ENCODE data around the gene PPM1F. TPM values are rescaled to one million over a fixed set of nuclear protein-coding genes. Genes with fewer than 3 reads are reported as not detected.

The PPM1F gene
- total RNA-seq, 2 experiments from 2014 or later: 18.2 to 18.8 TPM

DNA sequence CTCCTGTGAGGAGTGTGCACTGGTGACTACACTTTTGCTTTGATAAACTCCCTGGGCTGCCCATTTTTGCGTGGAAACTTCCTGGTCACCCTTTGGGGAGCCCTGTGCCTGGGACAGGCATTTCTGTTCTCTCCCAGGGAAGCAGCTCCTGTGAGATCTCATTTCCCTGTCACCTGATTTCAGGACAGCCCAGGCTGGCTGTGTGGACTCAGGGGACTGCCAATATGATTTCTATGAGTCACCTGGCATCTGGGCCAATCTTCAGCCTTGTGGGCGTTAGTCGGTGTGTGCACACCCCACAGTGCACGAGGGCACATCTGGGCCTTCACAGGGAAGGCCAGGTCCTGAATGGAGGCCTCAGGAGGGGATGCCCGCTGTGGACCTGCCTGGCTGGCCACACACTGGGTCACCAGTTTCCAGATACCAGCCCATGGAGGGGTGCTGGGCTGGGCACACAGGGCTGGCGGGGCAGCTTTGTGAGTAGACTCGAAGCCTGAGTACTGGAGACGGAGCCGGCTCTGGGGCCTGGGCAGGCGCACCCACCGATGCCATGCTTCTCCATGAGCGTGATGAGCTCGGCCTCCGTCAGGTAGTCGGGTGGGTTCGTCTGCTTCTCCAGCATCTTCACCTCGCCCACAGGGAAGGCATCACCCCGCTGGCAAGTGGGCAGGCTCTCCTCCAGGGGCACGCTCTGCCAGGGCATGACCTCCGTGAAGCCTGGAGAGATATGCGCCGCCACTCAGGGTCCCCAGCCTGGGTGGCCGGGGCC lies 9.4 kb upstream of the PPM1F start:
- peaks cover 17% of the 10 kb centered on the region for H3K36me3 Mint-ChIP-seq (ENCODE audit: low read depth)
- ChIA-PET CTCF (interaction anchor here (1.0 to 1.1 kb wide), 3 partner anchors 9 to 10 kb away, joined by 3 to 4 read pairs (median 4); partner anchors contain the start of gene PPM1F), POLR2A (no interaction called here)
- TF ChIP-seq CTCF (IDR thresholded peaks at IDR 0.05): no peak
- no peak overlapping the region for H3K27ac Mint-ChIP-seq
- ATAC-seq: no peak
- no peak overlapping the region for H3K4me3 Mint-ChIP-seq
- no peak for DNase-seq
- H3K9me3 Mint-ChIP-seq: no peaks in the 10 kb centered on the region
- H3K27me3 Mint-ChIP-seq: no peaks in the 10 kb centered on the region
- H3K4me1 Mint-ChIP-seq (ENCODE audit: low read depth): no peaks in the 10 kb centered on the region
- intact Hi-C loops (cut with micrococcal nuclease): no loop called here

DNA sequence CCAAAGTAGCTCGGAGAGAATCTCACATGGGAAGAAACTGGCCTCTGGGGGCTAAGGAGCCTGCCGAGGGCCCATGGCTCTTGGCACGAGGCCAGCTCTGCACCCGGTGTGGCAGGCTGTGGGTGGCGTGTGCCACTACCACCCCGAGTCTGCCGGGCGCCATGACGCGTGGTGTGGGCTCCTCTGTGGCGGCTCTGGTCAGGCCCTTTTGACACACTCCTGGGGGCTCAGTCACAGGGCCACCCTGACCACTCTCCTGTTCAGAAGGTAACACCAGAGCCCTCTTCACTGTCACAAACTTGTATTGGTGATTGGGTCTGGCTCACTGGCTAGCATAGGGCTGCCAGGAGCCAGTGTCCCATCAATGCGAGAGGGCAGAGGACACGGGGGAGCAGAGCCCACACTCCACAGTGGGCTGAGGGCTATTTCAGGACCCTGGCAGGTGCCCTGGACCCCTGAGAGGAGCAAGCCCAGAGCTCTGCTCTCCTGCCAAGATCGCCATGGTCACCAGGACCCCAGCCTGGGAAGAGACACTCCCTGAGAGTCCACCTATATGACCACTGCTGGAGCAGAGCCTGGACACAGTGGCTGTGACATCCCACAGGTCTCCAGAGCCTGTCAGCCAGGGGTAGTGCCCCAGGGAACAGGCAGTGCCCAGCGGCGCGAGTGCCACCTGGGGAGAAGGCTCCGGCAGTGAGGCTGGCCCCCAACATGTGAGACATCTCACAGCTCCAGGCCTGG lies 8.6 kb upstream of the PPM1F start:
- H3K27ac Mint-ChIP-seq: no peak overlapping the region
- no peak overlapping the region for H3K4me3 Mint-ChIP-seq
- H3K27me3 Mint-ChIP-seq: no peaks in the 10 kb centered on the region
- H3K4me1 Mint-ChIP-seq (ENCODE audit: low read depth): no peaks in the 10 kb centered on the region
- ATAC-seq (no peak), DNase-seq (no peak)
- no peaks in the 10 kb centered on the region for H3K9me3 Mint-ChIP-seq
- intact Hi-C loops (cut with micrococcal nuclease): no loop called here
- H3K36me3 Mint-ChIP-seq (ENCODE audit: low read depth): peaks cover 13% of the 10 kb centered on the region
- POLR2A ChIA-PET: no interaction called here
- CTCF ChIA-PET: interaction anchor here (1.1 kb wide), 1 partner anchor 10 kb away, joined by 3 read pairs; no protein-coding TSS in a partner anchor
- TF ChIP-seq CTCF (IDR thresholded peaks at IDR 0.05): no peak

DNA sequence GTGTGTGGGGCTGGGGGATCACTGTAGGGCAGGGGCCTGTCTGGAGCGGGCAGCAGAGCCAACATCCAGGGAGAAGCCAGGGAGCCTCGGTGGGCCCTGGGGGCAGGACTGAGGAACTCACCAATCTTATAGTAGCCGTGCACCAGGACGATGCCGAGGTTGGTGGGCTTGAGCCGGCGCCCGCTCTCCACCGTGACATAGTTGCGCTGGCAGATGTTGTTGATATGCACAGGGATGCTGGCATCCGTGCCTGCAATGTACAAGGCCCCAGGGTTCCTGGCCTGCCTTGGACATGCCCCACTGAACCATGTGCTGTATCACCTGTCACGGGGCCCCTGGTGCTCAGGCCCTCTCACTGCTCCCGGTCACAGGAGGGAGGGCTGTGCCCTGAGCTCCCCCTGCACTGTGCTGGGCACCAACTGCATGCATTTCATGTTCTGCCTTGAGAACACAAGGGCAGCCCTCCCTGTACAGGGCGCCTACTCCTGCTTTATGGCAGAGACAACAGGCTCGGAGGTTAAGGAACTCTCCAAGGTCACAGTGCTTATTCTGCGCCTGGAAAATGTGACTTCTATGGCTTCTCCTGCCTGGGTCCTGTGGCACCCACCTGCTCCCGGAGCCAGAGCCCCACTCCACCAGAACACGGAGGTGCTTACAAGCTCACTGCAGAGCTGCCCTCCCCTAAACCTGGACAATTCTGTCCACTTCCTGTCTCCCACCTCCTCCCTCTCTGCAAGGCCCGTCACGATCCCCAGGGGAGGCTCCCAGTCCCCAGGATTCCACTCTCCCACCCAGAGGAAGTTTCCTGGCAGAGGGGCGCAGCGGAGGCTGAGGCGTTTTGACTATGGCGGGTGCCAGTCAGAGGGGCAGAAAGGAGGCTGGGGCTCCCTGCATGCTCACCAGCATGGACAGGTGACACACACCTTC lies 7.8 kb upstream of the PPM1F start:
- CTCF ChIA-PET: no interaction called here
- Mint-ChIP-seq H3K4me3 (no peak overlapping the region), H3K4me1 (ENCODE audit: low read depth) (no peaks in the 10 kb centered on the region), H3K9me3 (no peaks in the 10 kb centered on the region), H3K27me3 (no peaks in the 10 kb centered on the region), H3K27ac (no peak overlapping the region), H3K36me3 (ENCODE audit: low read depth) (peaks cover 13% of the 10 kb centered on the region)
- intact Hi-C loops (cut with micrococcal nuclease): no loop called here
- no peak for TF ChIP-seq CTCF (IDR thresholded peaks at IDR 0.05)
- DNase-seq (no peak), ATAC-seq (no peak)
- POLR2A ChIA-PET: interaction anchor here (1.1 kb wide), 1 partner anchor 171 kb away, joined by 4 read pairs; no protein-coding TSS in a partner anchor

DNA sequence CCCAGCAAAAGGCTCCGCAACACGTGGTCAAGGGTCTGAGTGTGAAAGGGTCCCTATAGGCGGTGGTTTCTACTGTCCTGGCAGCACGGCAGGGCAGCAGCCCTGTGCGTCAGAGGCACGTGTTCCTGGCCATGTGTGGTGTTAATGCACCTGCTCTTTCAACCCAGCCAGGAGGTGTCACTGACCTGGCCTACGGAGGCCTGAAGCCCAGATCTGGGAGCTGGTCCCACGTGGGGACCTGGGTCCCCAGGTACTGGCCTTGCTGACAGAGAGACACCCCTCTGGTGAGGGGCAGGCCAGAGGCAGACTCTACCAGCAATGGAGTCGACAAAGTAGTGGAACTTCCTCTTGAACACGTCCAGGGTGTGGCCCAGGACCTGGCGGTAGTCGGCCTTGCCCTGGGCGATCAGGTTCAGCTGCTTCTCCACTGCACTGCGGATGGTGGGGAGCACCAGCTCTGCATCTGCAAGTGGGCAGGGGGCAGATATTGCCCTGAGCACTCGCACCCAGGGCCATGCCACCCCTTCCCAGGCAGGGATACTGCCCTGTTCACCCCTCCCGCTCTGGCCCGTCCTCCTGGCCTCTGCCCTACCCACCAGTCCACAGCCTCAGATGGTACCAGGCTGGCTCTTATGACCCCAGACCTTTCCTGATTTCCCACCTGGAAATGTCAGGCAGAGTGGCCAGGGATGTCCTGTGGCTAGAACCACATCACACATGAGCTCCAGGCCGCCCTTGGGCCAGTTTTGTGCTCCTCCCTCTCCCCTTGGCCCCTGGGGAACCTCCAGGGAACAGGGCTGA lies 6.8 kb upstream of the PPM1F start:
- no peak overlapping the region for H3K4me3 Mint-ChIP-seq
- intact Hi-C loops (cut with micrococcal nuclease): no loop called here
- H3K36me3 Mint-ChIP-seq (ENCODE audit: low read depth): peaks cover 10% of the 10 kb centered on the region
- no peak for DNase-seq
- ChIA-PET POLR2A (interaction anchor here (0.6 to 1.1 kb wide), 3 partner anchors 14 to 170 kb away, joined by 3 to 4 read pairs (median 3); no protein-coding TSS in a partner anchor), CTCF (no interaction called here)
- no peaks in the 10 kb centered on the region for H3K4me1 Mint-ChIP-seq (ENCODE audit: low read depth)
- TF ChIP-seq CTCF (IDR thresholded peaks at IDR 0.05): no peak
- H3K9me3 Mint-ChIP-seq: no peaks in the 10 kb centered on the region
- ATAC-seq: no peak
- no peak overlapping the region for H3K27ac Mint-ChIP-seq
- H3K27me3 Mint-ChIP-seq: no peaks in the 10 kb centered on the region

Measured in activated CD8-positive, alpha-beta T cell treated with anti-CD3 and anti-CD28 coated beads for 36 hours (primary cell).